ENCODE results near the gene ARHGAP11A.

- peak; percentile 87 for TF ChIP-seq CTCF (IDR thresholded peaks at IDR 0.05)
- no peak for TF ChIP-seq ATF1 (CRISPR knock-in tag; IDR thresholded peaks at IDR 0.05)
- TF ChIP-seq ZNF671 (CRISPR knock-in tag; IDR thresholded peaks at IDR 0.05), result no peak
- no peak for TF ChIP-seq E2F5 (CRISPR knock-in tag; IDR thresholded peaks at IDR 0.05)
Observed at GRCh38 chr15:32651229-32651837, 36.0 kb downstream of the ARHGAP11A start.
